ENCODE measurements around the gene SPARC. TPM values are rescaled to one million over a fixed set of nuclear protein-coding genes. Genes with fewer than 3 reads are reported as not detected.
A peak's percentile ranks its signal among the peaks of the same experiment; 100 is the strongest.

SPARC gene
- total RNA-seq, 1 donor from 2014 or later: 158 TPM

GRCh38 chr5:151720215-151720614 lies 33.5 kb upstream of the SPARC start:
- H3F3A ChIP-seq (ENCODE audit: low read depth): peaks cover 4% of the 10 kb centered on the region
- H3K4me3 ChIP-seq: no peak overlapping the region
- H3K27ac Mint-ChIP-seq: no peak overlapping the region
- H3K9me3 Mint-ChIP-seq: no peaks in the 10 kb centered on the region
- peaks cover 15% of the 10 kb centered on the region for H3K4me1 ChIP-seq
- no peaks in the 10 kb centered on the region for H3K27me3 ChIP-seq
- no peak for DNase-seq (ENCODE audit: low spot score)
- H3K4me3 Mint-ChIP-seq: no peak overlapping the region
- TF ChIP-seq EZH2 (IDR thresholded peaks at IDR 0.05) (no peak), EZH2phosphoT487 (IDR thresholded peaks at IDR 0.05) (no peak)
- TF ChIP-seq, protein P1, sequence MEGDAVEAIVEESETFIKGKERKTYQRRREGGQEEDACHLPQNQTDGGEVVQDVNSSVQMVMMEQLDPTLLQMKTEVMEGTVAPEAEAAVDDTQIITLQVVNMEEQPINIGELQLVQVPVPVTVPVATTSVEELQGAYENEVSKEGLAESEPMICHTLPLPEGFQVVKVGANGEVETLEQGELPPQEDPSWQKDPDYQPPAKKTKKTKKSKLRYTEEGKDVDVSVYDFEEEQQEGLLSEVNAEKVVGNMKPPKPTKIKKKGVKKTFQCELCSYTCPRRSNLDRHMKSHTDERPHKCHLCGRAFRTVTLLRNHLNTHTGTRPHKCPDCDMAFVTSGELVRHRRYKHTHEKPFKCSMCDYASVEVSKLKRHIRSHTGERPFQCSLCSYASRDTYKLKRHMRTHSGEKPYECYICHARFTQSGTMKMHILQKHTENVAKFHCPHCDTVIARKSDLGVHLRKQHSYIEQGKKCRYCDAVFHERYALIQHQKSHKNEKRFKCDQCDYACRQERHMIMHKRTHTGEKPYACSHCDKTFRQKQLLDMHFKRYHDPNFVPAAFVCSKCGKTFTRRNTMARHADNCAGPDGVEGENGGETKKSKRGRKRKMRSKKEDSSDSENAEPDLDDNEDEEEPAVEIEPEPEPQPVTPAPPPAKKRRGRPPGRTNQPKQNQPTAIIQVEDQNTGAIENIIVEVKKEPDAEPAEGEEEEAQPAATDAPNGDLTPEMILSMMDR (IDR thresholded peaks at IDR 0.05): no peak
- H4K20me1 ChIP-seq (ENCODE audit: low read depth): no peaks in the 10 kb centered on the region
- H3K79me2 ChIP-seq (ENCODE audit: low read depth): no peaks in the 10 kb centered on the region
- peaks cover 8% of the 10 kb centered on the region for H3K4me1 Mint-ChIP-seq
- H3K9ac ChIP-seq: no peak overlapping the region
- no peak overlapping the region for H3K4me2 ChIP-seq
- H3K9me3 ChIP-seq (ENCODE audit: low read depth): no peaks in the 10 kb centered on the region
- H3K36me3 ChIP-seq: no peaks in the 10 kb centered on the region
- H3K36me3 Mint-ChIP-seq: no peaks in the 10 kb centered on the region
- no peak overlapping the region for H3K27ac ChIP-seq
- H2AFZ ChIP-seq (replicated peaks): no peak overlapping the region
- H3K27me3 Mint-ChIP-seq (ENCODE audit: insufficient read depth, low read depth): peaks cover 2% of the 10 kb centered on the region

GRCh38 chr5:151719228-151720000 lies 32.7 kb upstream of the SPARC start:
- peaks cover 8% of the 10 kb centered on the region for H3K4me1 Mint-ChIP-seq
- Histone ChIP-seq H3K4me2 (no peak overlapping the region), H2AFZ (replicated peaks) (no peak overlapping the region), H4K20me1 (ENCODE audit: low read depth) (no peaks in the 10 kb centered on the region), H3F3A (ENCODE audit: low read depth) (peaks cover 4% of the 10 kb centered on the region), H3K36me3 (no peaks in the 10 kb centered on the region), H3K79me2 (ENCODE audit: low read depth) (no peaks in the 10 kb centered on the region), H3K9ac (no peak overlapping the region), H3K4me3 (no peak overlapping the region), H3K27me3 (no peaks in the 10 kb centered on the region), H3K9me3 (ENCODE audit: low read depth) (no peaks in the 10 kb centered on the region), H3K27ac (no peak overlapping the region), H3K4me1 (peaks cover 15% of the 10 kb centered on the region)
- peaks cover 4% of the 10 kb centered on the region for H3K9me3 Mint-ChIP-seq
- DNase-seq (ENCODE audit: low spot score): peak; percentile 36
- peaks cover 5% of the 10 kb centered on the region for H3K27me3 Mint-ChIP-seq (ENCODE audit: insufficient read depth, low read depth)
- H3K36me3 Mint-ChIP-seq: no peaks in the 10 kb centered on the region
- peak overlapping the region; percentile 69 for H3K27ac Mint-ChIP-seq
- no peak overlapping the region for H3K4me3 Mint-ChIP-seq
- TF ChIP-seq EZH2 (IDR thresholded peaks at IDR 0.05): no peak
- TF ChIP-seq, protein P1 (IDR thresholded peaks at IDR 0.05): peak; percentile 57

- Histone ChIP-seq H3K27ac (no peak overlapping the region), H3K4me3 (no peak overlapping the region), H3K36me3 (no peaks in the 10 kb centered on the region), H3K4me2 (no peak overlapping the region), H3K9me3 (ENCODE audit: low read depth) (no peaks in the 10 kb centered on the region), H4K20me1 (ENCODE audit: low read depth) (no peaks in the 10 kb centered on the region), H3F3A (ENCODE audit: low read depth) (peaks cover 4% of the 10 kb centered on the region), H3K79me2 (ENCODE audit: low read depth) (no peaks in the 10 kb centered on the region), H3K4me1 (peaks cover 15% of the 10 kb centered on the region), H3K9ac (no peak overlapping the region), H2AFZ (replicated peaks) (no peak overlapping the region), H3K27me3 (no peaks in the 10 kb centered on the region)
- Mint-ChIP-seq H3K4me3 (no peak overlapping the region), H3K36me3 (no peaks in the 10 kb centered on the region), H3K4me1 (peaks cover 8% of the 10 kb centered on the region), H3K9me3 (peaks cover 4% of the 10 kb centered on the region), H3K27me3 (ENCODE audit: insufficient read depth, low read depth) (peaks cover 5% of the 10 kb centered on the region), H3K27ac (no peak overlapping the region)
- no peak for DNase-seq (ENCODE audit: low spot score)
- TF ChIP-seq, protein P1 (IDR thresholded peaks at IDR 0.05): no peak
- TF ChIP-seq EZH2phosphoT487 (IDR thresholded peaks at IDR 0.05): no peak
- no peak for TF ChIP-seq EZH2 (IDR thresholded peaks at IDR 0.05)
These were observed 31.9 kb upstream of the SPARC start for GRCh38 chr5:151718646-151719045.
